Femur (tissue), 1 donor: ENCODE measurements around the gene DSCAM.
A peak's percentile ranks its signal among the peaks of the same experiment; 100 is the strongest.

Experiments
- DNase-seq: peaks from one replicate; pipeline ENCODE4 v3.0.0-alpha.2; 2017

The DSCAM gene

GRCh38 chr21:40769231-40769630 lies 77.7 kb downstream of the DSCAM start:
- no peak for DNase-seq

DNA sequence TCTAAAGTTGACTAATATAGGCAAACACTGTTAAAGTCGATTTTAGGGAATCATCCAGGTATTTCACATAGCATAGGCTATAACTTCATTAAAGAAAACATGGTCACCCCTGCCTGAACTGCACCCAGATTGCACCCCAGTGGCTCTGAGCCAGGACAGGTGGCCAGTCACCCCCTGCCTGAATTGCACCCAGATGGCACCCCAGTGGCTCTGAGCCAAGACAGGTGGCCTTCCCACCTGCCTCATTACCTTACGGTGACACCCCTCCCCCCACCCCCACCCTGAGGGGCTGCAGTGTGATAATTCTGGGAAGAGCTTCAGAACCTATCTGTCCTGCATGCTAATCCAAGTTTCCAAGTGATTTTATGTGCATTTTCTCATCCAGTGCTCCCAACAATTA lies 78.9 kb downstream of the DSCAM start:
- no peak for DNase-seq

DNA sequence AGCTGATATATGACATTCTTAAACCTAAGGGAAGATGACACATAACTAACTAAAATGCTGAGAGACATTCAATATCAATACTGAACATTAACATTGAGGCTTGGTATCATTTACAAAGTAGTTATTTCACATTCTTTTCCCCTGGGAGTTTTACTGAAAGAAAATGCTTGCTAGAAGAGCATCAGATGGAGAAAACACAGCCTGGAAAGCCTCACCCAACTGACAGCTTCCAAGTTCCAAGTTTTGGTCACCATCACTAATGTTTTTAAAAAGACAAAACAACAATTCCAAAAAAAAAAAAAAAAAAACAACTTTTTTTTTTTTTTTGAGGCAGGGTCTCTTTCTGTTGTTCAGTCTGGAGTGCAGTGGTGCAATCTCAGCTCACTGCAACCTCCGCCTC lies 80.6 kb downstream of the DSCAM start:
- DNase-seq = no peak

DNA sequence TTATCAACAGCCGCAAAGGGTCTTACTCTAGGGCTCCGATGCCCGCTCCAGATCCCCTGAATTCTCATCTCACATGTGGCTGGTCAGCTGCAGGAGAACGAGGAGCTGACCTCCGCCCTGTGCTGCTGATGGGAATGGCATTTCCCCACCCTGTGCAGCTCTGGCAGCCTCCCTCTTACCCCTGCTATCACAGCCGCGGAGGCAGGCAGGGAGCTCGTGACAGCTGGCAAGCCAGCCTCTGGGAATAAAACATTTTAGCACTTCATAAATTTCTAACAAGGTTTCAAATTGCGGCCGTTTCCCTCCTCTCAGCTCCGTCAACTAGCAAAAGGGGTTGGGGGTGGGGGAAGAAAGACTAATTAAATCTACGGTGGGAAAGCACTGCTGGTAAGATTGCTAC lies 81.1 kb downstream of the DSCAM start:
- DNase-seq = peak; percentile 37

- no peak for DNase-seq
These were observed 86.1 kb downstream of the DSCAM start for GRCh38 chr21:40760821-40761220.

DNA sequence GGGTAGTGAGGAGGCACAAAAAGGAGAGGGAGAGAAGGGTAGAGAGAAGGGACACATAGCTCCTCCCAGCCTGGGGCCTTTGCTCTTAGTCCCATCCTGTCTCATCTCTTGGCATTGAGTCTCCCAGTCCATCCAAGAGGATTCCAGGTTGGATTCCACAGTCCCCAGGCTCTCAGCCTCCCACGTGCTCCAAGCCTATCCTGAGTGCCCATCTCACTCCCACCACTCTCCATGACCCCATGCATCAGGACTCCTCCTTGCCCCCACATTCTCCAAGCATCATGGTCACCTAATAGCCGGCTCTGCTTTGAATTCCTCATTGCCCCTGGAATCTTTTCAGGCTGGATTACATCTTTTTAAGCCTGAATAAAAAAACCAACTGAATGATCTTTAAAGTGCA lies 87.9 kb downstream of the DSCAM start:
- no peak for DNase-seq

- no peak for DNase-seq
These were observed 89.6 kb downstream of the DSCAM start for GRCh38 chr21:40757366-40757765.

- DNase-seq = no peak
These were observed 92.5 kb downstream of the DSCAM start for GRCh38 chr21:40754466-40754865.

DNA sequence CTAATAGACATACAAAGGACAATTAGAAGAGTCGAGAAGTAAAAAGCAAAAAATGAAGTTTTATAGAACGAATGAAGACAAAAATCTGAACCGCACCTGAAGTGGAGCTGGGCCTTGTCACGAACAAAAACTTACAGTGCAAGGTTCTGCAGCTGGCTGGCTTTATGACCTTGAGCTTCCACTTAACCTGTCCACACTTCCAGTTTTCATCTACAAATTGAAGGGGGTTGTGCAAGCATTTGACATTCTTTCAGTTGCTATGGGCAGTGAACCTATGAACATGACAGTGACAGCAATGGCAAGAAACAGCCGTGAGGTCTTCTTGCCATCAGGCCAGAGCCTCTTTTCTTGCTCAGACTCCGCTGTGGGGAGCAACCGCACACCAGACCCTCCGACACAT lies 93.2 kb downstream of the DSCAM start:
- no peak for DNase-seq

DNA sequence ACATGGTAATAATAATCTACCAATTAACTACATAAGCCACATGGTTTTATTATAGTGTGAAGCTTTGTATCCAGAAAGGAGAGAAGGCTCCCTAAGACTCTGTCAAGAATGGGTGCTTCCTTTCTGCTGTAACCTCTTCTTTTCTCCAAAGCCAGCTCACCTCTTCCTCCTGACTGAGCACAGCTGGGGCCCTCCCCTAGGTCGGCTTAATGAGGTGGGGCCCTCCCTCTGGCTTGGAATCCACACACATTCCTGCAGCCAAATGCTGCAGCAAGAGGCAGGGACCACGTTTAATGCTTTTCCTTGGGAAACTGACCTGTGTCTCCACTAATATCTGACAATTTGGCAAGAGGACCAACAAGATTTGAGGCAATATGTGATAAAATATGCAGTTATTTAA lies 94.8 kb downstream of the DSCAM start:
- DNase-seq = no peak

GRCh38 chr21:40751221-40751620 lies 95.7 kb downstream of the DSCAM start:
- DNase-seq = no peak

- DNase-seq = no peak
These were observed 110.8 kb downstream of the DSCAM start for GRCh38 chr21:40736145-40736544.

GRCh38 chr21:40733024-40733397 lies 113.9 kb downstream of the DSCAM start:
- DNase-seq = no peak

GRCh38 chr21:40732253-40733023 lies 114.5 kb downstream of the DSCAM start:
- DNase-seq = no peak

- no peak for DNase-seq
These were observed 115.8 kb downstream of the DSCAM start for GRCh38 chr21:40731206-40731605.

DNA sequence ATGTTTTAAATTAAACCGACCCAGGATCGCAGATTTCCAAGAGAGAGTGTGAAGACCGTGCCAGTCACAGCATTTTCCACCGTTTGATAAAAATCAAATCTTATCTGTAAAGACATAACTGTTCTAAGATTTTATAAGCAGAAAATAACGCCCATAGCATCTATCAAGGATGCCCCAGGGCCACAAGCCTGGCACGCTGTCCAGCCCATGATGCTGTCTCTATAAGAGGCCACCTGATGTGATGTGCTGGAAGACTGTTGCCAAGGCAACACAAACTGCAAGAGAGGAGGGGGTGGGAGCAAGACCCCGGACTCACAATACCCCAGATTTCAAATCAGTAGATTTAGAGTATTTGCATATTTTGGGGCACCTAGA lies 116.5 kb downstream of the DSCAM start:
- no peak for DNase-seq

- DNase-seq = no peak
These were observed 117.1 kb downstream of the DSCAM start for GRCh38 chr21:40729761-40730425.

GRCh38 chr21:40723966-40724365 lies 123.0 kb downstream of the DSCAM start:
- no peak for DNase-seq

GRCh38 chr21:40723317-40723716 lies 123.6 kb downstream of the DSCAM start:
- DNase-seq = no peak

DNA sequence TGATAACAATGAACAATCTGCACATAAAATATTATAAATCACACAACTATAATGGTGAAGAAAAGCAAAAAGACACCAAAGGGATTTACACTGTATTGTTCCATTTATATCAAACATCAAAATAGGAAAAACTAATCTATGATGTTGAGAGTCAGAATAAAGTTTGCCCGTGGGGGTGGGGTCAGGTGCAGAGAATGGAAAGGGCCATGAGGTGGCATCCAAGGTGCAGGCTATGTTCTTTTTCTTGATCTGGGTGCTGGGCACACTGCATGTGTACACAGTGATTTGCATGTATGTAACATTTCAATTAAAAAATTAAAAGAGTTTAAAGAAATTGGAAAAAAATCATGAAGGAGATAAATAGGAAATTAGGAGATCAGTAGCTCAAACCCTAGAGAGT lies 127.3 kb downstream of the DSCAM start:
- no peak for DNase-seq

GRCh38 chr21:40717028-40717427 lies 129.9 kb downstream of the DSCAM start:
- no peak for DNase-seq

- DNase-seq = no peak
These were observed 132.4 kb downstream of the DSCAM start for GRCh38 chr21:40714536-40714935.

DNA sequence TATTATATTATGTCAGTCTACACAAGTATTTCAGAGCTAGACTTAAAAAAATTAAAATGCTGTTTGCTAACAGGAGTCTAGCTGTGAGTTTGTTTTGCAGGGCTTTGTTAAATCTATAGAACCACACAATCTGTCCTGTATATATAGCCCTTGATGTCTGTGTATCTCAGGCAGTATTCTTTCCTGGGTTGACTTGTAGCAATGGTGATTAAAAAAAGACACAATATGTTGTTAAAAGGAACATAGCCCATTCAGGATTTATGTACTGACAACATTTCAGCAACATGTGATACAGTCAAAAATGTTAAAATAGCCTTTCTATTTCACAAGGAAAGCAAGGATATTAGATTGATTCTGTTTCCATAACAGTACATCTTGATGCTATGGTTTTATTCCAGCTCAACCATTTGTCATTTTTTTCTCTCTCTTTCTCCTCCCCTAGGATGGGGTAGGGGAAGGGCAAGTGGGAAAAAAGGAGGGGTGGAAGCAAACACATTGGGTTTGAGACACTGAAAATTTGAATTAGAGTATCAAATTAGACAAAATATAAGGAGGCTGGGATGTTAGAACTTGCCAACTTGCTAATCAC lies 139.2 kb downstream of the DSCAM start:
- no peak for DNase-seq
